GM19193 (cell line): ENCODE measurements around the gene CACNA1E.

ENCODE experiments used
- POLR2A ChIP-seq: IDR thresholded peaks from 4 replicates; pipeline ENCODE4 v1.6.1; 2011; ENCODE audit not compliant: insufficient read depth, insufficient read length; ENCODE audit errors: extremely low read depth

CACNA1E gene

GRCh38 chr1:181791721-181792120 is 308.4 kb downstream of the CACNA1E start:
- TF ChIP-seq POLR2A, result no peak

- TF ChIP-seq POLR2A, result no peak
Measured at GRCh38 chr1:181793831-181794230, 310.5 kb downstream of the CACNA1E start.

DNA sequence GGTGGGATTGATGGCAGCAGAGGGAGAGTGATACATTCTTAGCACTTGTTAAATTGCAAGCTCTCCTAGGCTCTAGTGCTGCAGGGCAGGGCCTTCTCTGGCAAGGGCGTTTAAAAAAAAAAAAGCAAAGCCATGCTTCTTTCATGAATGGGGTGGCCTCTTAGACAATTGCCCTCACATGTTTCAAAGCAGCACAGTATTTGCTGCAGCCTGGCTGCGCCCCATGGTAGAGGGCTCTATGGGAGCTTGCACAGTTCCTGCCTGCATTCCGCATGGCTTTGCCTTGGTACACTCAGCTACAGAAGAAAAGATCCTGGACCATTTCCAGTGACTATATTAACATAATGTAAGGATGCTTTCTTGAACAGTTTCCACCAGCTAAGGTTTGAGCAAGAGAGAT is 311.0 kb downstream of the CACNA1E start:
- TF ChIP-seq POLR2A, result no peak

- no peak for TF ChIP-seq POLR2A
Measured at GRCh38 chr1:181798191-181798926, 315.0 kb downstream of the CACNA1E start.

DNA sequence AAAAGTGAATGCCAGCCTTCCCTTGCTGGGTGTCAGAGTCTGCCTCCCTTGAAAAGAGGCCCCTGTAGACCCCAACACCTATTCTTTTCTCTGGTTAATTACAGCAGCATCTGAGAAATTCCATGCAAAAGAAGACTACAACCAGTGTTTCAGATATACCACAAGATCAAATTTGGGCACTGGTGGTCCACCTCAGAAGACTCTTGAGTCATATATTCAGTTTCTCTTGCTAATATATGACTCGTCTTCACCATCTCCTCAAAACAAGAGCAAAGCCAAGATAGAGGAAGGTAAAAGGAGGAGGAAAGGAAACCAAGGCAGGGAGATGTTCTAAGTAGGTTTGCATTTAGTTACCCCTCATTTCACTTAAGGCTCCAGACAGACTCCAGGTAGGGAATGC is 318.3 kb downstream of the CACNA1E start:
- no peak for TF ChIP-seq POLR2A

- no peak for TF ChIP-seq POLR2A
Measured at GRCh38 chr1:181802466-181802865, 319.1 kb downstream of the CACNA1E start.

DNA sequence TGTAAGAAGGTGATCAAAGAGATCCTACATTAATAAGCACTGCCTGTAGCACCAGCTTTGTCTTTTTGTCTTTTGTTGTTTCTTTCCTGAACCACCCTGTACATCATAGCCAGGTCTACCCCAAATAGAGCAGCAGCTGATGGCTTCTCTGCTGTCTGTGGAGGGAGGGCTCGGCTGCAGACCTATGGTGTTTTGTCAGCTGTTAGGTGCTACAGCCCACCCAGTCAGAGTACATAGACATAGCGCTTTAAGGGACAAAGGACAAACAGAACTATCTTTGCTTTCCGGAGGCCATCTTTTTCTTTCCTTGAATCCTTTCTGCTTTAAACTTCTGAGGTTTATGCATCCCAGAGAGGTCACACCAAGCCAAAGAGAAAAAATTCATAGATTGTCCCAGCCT is 320.1 kb downstream of the CACNA1E start:
- no peak for TF ChIP-seq POLR2A

DNA sequence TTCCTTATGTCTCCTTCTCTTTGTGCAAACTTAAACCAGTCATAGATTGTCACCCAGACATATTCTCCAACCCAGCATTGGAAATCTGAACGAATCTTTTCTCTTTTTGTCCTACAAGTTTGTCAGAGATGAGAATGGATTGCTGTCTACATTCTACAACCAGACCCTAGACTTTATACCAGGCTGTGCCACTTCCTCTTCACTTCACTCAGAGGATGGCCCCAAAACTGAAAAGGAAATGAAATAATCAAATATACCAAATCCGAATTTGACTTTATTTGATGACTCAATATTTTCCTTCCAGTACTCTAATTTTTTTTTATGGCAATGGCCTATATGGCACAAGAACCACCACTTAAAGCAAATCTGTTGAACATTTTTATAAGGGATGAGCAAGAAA is 321.7 kb downstream of the CACNA1E start:
- no peak for TF ChIP-seq POLR2A

DNA sequence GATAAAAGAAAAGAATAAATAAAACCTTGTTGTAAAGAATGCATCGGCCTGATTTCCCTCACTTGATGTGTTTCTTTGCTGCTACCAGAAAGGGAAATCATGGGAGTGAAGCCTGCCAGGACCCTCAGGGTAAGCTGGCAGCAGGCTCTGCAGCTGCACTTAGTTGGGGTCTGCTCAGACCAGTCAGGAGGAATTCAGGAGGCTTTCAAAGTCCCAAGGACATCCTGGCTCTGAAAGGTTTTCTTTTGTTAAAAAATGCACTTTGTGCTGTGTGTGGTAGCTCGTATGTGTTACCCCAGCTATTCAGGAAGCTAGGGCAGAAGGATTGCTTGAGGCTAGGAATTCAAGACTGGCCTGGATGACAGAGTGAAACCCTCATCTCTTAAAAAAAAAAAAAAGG is 323.4 kb downstream of the CACNA1E start:
- TF ChIP-seq POLR2A, result no peak

DNA sequence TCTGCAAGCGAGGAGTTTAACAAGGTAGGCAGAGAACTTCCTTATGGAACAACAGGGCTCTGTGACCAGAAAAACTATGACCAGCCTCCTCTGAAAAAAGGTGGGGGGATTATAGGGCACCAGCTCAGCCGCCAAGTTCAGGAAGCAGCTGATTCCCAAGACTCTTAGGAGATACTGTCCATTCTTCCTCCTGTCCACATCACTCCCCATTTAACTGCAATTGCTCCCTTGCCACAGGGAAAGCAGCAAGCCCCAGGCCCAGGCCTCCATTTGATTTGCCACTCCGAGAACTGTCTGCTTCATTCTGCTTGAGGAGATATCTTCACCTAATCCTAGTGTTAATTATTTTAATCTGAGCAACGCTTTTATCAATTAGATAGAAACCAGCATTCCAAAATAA is 323.9 kb downstream of the CACNA1E start:
- TF ChIP-seq POLR2A, result no peak

DNA sequence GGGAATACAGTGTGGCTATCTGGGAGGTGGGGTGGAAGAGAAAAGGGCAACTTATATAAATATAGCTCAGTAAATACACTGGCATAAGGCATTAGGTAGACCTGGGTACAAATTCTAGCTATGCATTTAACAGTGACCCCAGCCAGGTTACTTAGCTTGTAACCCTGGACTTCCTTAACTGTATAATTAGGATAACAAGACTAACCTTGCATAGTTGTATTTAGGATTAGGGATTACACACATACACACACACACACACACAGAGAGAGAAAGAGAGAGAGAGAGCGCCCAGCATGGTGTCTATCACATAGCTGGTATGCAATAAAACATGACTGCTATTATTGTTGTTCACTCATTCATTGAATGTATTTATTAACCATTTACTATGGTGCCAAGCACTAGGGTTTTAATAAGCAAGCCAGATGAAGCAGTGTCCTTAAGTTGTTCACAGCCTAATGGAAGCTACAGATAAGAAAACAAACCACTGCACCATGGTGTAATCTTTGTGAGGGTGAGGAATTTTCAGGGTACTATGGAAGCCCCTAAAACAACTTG is 326.8 kb downstream of the CACNA1E start:
- no peak for TF ChIP-seq POLR2A

DNA sequence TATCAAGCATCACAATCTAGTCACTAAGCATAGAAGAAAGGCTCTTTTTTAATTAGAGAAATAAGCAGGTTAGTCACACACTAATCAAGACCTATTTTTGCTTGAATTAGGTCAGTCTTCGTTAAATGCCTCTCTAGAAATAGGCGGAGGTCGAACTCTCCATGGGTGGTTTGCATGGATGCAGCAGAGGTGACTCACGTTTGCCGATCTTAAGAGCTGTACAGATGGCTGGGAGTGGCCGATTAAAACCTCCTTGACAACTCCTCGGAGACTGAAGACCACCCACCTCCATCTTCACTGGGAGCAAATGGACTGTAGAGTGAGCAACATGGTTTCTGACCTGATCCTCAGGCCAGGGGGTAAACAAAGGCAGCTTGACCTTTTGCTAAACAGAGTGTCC is 328.9 kb downstream of the CACNA1E start:
- no peak for TF ChIP-seq POLR2A

- no peak for TF ChIP-seq POLR2A
Measured at GRCh38 chr1:181813266-181813665, 329.9 kb downstream of the CACNA1E start.

DNA sequence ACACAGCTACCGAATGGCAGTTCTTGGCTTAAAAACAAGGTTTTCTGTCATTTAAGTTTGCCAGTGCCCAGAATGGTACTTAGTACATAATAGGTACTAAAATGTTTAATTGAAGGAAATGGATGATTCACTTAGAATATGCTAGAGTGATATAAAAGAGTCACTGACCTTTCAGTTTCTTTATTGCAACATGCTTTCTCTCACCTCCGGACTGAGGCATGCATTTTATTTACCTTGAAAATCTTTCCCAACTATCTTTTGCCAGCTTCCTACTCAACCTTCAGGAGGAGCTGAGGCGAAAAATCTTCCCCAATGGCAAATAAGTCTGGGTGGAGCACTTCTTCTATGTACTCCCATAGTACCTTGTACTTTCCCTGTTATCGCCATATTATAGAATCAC is 333.3 kb downstream of the CACNA1E start:
- TF ChIP-seq POLR2A, result no peak

DNA sequence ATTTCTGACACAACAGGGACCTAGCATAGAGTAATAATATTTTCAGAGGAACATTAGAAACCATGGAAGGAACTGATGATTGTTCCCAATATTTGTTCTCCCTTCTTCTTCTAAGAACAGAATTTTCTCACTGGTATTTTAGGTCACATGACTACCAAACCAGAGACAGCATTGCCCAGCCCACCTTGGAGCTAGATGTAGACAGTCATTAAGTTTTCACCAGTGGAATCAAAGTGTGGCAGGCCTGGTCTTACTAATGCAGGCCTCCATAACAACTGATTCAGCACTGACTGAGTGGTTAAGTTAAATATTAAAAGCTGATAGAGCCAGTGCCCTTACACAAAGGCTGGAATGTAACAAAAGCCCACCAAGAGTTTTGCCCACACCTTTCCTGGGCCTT is 333.8 kb downstream of the CACNA1E start:
- no peak for TF ChIP-seq POLR2A

- TF ChIP-seq POLR2A, result no peak
Measured at GRCh38 chr1:181818459-181818858, 335.1 kb downstream of the CACNA1E start.

DNA sequence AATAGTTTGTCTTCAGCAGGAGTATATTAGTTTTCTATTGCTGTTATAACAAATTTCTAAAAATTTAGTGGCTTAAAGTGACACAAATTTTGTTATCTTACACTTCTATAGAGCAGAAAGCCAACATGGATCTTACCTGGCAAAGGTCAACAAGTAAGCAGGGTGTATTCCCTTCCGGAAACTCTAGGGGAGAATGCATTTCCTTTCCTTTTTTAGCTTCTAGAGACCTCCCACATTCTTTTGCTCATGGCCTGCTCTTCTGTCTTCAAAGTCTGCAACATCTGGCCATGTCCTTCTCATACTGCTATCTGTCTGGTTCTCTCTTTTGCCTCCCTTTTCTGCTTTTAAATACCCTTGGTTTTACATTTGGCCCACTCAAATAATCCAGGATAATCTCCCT is 335.6 kb downstream of the CACNA1E start:
- TF ChIP-seq POLR2A, result no peak
